PFSK-1 (cell line): ENCODE measurements around the gene MBL2.

Experiments used
- POLR2AphosphoS5 ChIP-seq: IDR thresholded peaks from 2 replicates; pipeline ENCODE4 v1.6.1; 2012; ENCODE audit warnings: low read depth, mild to moderate bottlenecking, control low read depth, low read length, moderate library complexity
- SIN3A ChIP-seq: IDR thresholded peaks from 2 replicates; pipeline ENCODE4 v1.6.1; 2012; ENCODE audit warnings: mild to moderate bottlenecking, low read length, moderate library complexity, borderline replicate concordance; ENCODE audit not compliant: insufficient read depth
- TAF1 ChIP-seq: IDR thresholded peaks from 2 replicates; pipeline ENCODE4 v1.6.1; 2012; ENCODE audit warnings: low read length, control low read depth, borderline replicate concordance; ENCODE audit not compliant: insufficient read depth
- TF ChIP-seq, protein P1 (sequence below), 2 experiments: IDR thresholded peaks; 2 replicates each; pipeline versions ENCODE4 v1.6.1 to v1.8.0; 2011 to 2012; ENCODE audit warnings: low read depth in 2 of 2, low read length in 2 of 2, control low read depth in 1 of 2, inconsistent platforms in 1 of 2, mild to moderate bottlenecking in 1 of 2, moderate library complexity in 1 of 2; ENCODE audit not compliant: insufficient read depth in 1 of 2

DNA sequence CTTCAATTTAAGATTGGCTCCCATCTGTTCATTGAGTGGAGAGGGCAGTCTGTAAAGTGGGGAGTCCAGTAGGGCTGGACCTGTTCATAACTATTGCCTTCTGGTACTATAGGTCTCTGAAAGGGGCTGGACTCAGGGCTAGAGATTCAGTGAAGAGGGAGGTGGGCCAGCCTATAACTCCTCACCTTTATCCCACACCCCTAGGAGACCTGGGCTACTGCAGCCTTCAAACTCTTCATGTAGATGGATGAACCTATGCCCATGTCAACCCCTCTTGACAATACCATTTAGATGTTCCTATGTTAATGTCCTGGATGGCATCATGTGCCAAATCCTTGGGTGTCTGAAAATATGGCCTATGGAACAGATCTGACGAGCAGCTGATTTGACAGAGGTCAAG lies 22.0 kb downstream of the MBL2 start:
- TF ChIP-seq POLR2AphosphoS5 (no peak), TAF1 (no peak), SIN3A (no peak)
- TF ChIP-seq, protein P1, sequence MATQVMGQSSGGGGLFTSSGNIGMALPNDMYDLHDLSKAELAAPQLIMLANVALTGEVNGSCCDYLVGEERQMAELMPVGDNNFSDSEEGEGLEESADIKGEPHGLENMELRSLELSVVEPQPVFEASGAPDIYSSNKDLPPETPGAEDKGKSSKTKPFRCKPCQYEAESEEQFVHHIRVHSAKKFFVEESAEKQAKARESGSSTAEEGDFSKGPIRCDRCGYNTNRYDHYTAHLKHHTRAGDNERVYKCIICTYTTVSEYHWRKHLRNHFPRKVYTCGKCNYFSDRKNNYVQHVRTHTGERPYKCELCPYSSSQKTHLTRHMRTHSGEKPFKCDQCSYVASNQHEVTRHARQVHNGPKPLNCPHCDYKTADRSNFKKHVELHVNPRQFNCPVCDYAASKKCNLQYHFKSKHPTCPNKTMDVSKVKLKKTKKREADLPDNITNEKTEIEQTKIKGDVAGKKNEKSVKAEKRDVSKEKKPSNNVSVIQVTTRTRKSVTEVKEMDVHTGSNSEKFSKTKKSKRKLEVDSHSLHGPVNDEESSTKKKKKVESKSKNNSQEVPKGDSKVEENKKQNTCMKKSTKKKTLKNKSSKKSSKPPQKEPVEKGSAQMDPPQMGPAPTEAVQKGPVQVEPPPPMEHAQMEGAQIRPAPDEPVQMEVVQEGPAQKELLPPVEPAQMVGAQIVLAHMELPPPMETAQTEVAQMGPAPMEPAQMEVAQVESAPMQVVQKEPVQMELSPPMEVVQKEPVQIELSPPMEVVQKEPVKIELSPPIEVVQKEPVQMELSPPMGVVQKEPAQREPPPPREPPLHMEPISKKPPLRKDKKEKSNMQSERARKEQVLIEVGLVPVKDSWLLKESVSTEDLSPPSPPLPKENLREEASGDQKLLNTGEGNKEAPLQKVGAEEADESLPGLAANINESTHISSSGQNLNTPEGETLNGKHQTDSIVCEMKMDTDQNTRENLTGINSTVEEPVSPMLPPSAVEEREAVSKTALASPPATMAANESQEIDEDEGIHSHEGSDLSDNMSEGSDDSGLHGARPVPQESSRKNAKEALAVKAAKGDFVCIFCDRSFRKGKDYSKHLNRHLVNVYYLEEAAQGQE (IDR thresholded peaks at IDR 0.05; ENCODE audit: insufficient read depth in 1 of 2, low read depth in 2 of 2, low read length in 2 of 2), result no peak
